IPS-18a (cell line): ENCODE measurements around the gene MS4A8.

Source experiments
- H3K27ac ChIP-seq: one replicate; pipeline ENCODE4 v1.5.1; 2013; ENCODE audit warnings: low read length
- H3K27me3 ChIP-seq: one replicate; pipeline ENCODE4 v1.6.1; 2013; ENCODE audit warnings: mild to moderate bottlenecking, low read length; ENCODE audit not compliant: control insufficient read depth, insufficient read depth
- H3K36me3 ChIP-seq: one replicate; pipeline ENCODE4 v1.6.1; 2013; ENCODE audit warnings: low read depth, low read length; ENCODE audit not compliant: control insufficient read depth
- H3K4me1 ChIP-seq: one replicate; pipeline ENCODE4 v1.6.1; 2013; ENCODE audit warnings: low read depth, low read length; ENCODE audit not compliant: control insufficient read depth
- H3K4me3 ChIP-seq: one replicate; pipeline ENCODE4 v1.5.1; 2013; ENCODE audit warnings: low read length
- H3K9ac ChIP-seq: one replicate; pipeline ENCODE4 v1.6.1; 2013; ENCODE audit warnings: mild to moderate bottlenecking, low read length, moderate library complexity
- H3K9me3 ChIP-seq: one replicate; pipeline ENCODE4 v1.6.1; 2013; ENCODE audit warnings: low read depth, low read length; ENCODE audit not compliant: control insufficient read depth

MS4A8 gene

DNA sequence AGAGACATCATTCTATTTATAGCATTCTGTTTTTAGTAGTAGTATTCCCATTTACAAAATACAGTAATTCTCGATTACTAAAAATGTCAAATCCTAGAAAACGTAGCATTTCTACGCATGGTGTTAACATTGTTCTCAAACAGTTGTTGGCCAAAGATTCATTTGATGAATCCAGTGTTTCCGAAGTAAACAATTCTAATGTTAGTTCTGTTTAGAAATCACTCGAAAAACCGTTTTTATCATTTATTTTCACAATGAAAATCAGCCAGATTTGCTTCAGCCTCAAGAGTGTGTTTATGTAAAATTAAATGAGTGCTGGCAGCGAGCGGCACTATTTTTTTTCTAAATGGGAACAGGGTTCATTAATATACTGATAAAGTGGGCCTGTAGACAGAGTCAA, 32.2 kb downstream of the MS4A8 start:
- Histone ChIP-seq H3K9me3 (no peaks in the 10 kb centered on the region), H3K27ac (no peak overlapping the region), H3K27me3 (no peaks in the 10 kb centered on the region), H3K9ac (no peak overlapping the region), H3K36me3 (no peaks in the 10 kb centered on the region), H3K4me1 (no peaks in the 10 kb centered on the region), H3K4me3 (no peak overlapping the region)

DNA sequence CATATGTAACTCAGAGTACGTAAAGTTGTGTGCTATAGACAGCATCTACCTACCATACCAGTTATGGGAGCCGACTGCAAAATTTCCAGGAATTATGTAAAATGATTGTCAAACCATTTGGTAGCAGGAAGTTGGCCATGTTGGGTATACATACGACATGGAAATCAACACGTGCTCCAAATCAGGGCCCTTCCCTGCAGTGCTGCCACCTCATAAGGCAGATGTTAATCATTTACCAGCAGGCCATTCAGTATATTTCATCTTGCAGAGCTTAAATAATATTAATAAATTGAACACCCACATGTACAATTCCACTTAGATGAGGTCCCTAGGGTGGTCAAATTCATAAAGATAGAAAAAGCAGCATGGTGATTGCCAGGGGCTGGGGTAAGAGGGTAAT, 34.9 kb downstream of the MS4A8 start:
- Histone ChIP-seq H3K9me3 (no peaks in the 10 kb centered on the region), H3K4me1 (no peaks in the 10 kb centered on the region), H3K4me3 (no peak overlapping the region), H3K27me3 (no peaks in the 10 kb centered on the region), H3K9ac (no peak overlapping the region), H3K36me3 (no peaks in the 10 kb centered on the region), H3K27ac (no peak overlapping the region)

DNA sequence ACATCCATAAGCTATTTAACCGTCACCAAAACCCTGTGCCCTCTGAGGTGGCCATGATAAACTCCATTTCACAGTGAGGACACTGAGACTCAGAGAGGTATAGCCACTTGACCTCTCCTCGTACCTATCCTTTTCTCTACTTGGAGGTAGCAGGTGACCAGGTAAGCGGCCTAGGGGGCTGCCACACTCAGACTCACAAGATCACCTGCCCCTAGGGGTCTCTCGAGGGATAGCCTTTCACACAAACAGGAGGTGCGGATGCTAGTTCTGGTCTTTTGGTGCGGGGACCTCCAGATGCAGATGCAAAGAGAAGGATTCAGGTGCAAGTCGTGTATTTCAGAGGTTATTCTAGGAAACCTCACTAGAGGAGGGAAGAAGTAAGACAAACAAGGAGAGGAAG, 39.7 kb downstream of the MS4A8 start:
- H3K4me3 ChIP-seq: no peak overlapping the region
- no peaks in the 10 kb centered on the region for H3K9me3 ChIP-seq
- no peak overlapping the region for H3K27ac ChIP-seq
- no peaks in the 10 kb centered on the region for H3K4me1 ChIP-seq
- H3K36me3 ChIP-seq: no peaks in the 10 kb centered on the region
- no peak overlapping the region for H3K9ac ChIP-seq
- no peaks in the 10 kb centered on the region for H3K27me3 ChIP-seq

DNA sequence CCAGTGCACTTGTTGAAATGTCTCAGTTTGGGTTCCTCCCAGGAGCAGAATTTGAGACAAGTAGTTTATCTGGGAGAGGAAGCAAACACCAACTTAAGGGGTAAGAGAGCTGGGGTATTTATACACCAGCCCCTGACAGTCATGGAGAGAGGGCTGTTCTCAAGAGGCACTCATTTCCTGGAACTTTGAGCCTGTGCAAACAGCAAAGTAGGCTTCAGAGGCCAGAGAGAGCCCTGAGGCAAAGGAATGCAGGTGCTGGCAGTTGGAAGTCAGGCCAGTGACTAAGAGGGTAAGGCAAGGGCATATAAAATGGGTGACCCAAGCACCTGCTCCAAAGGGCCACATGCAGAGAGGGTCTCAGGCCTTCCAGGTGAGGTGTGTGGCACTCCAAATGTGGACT, 41.2 kb downstream of the MS4A8 start:
- Histone ChIP-seq H3K36me3 (no peaks in the 10 kb centered on the region), H3K27ac (no peak overlapping the region), H3K9me3 (no peaks in the 10 kb centered on the region), H3K4me3 (no peak overlapping the region), H3K27me3 (no peaks in the 10 kb centered on the region), H3K9ac (no peak overlapping the region), H3K4me1 (no peaks in the 10 kb centered on the region)

DNA sequence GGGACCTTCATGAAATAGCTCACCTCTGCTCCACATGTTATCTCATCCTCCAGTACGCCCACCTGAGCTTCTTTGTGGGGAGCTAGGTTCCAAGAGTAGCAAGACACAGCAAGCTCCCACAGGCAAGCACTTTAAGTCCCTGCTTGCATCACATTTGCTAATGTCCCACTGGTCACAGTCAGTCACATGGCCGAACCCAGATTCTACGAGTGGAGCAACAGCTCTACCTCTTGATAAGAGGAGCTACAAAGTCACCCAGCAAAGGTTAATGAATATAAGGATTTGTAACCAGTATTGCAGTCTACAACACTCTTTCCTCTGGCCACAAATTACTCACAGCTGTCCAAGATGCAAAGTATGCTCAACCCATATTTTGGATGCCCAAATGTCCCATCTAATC, 42.0 kb downstream of the MS4A8 start:
- Histone ChIP-seq H3K27ac (no peak overlapping the region), H3K9me3 (no peaks in the 10 kb centered on the region), H3K4me3 (no peak overlapping the region), H3K4me1 (no peaks in the 10 kb centered on the region), H3K27me3 (no peaks in the 10 kb centered on the region), H3K9ac (no peak overlapping the region), H3K36me3 (no peaks in the 10 kb centered on the region)

DNA sequence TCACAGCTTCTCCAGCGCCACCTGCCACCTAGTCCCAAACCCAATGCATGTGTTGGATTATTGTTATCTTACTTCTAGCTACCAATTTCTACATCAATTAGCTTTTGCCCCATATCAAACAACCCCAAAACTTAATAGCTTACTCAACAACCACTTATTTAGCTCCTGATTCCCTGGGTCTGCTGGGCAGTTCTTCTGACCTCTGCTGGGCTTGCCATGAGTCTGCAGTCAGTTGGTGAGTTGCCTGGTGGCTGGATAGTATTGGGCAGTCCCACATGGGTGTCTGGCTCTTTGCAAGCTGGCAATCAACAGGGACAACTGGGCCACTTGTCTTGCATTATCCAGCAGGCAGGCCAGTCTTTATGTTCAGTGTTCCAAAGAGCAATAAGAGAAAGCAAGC, 43.6 kb downstream of the MS4A8 start:
- Histone ChIP-seq H3K4me3 (no peak overlapping the region), H3K27me3 (no peaks in the 10 kb centered on the region), H3K36me3 (no peaks in the 10 kb centered on the region), H3K4me1 (no peaks in the 10 kb centered on the region), H3K9ac (no peak overlapping the region), H3K27ac (no peak overlapping the region), H3K9me3 (no peaks in the 10 kb centered on the region)

DNA sequence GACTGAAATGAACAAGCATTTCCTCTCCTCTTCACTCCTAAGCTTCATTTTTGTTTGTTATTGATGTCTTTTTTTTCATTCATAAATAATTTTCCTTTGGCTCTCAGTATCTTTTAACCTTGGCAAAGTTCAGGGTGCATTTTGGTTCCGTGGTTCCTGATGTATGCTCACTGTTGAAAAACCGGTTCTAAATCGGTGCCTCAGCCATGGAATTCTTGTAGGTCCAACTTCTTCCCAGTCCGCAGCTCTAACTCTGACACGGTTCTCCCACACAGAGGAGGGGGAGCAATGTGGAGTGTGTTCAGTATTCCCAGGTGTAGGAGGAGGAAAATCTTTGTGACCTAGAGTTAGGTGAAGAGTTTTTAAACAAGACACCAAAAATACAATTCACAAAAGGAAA, 44.7 kb downstream of the MS4A8 start:
- Histone ChIP-seq H3K36me3 (no peaks in the 10 kb centered on the region), H3K4me1 (no peaks in the 10 kb centered on the region), H3K27me3 (no peaks in the 10 kb centered on the region), H3K4me3 (no peak overlapping the region), H3K27ac (no peak overlapping the region), H3K9ac (no peak overlapping the region), H3K9me3 (no peaks in the 10 kb centered on the region)

DNA sequence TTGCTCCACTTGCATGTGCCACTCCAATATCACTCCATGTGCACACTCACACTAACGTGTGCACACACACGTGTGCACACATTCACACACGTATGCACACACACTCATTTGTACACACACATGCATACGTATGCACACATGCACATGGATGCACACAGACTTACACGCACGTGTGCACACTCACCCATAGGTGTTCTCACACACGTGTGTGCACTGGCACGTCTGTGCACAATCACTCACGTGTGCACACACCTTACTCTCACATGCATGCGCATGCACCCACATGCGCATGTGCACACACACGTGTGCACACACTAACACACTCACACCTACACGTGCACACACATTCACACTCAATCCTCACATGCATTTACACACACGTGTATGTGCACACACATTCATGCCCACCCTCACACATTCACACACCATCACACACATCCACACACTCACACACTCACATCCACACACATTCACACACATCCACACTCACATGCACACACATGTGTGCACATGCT, 48.0 kb downstream of the MS4A8 start:
- Histone ChIP-seq H3K27ac (no peak overlapping the region), H3K27me3 (no peaks in the 10 kb centered on the region), H3K9ac (no peak overlapping the region), H3K9me3 (no peaks in the 10 kb centered on the region), H3K4me1 (no peaks in the 10 kb centered on the region), H3K4me3 (no peak overlapping the region), H3K36me3 (no peaks in the 10 kb centered on the region)

DNA sequence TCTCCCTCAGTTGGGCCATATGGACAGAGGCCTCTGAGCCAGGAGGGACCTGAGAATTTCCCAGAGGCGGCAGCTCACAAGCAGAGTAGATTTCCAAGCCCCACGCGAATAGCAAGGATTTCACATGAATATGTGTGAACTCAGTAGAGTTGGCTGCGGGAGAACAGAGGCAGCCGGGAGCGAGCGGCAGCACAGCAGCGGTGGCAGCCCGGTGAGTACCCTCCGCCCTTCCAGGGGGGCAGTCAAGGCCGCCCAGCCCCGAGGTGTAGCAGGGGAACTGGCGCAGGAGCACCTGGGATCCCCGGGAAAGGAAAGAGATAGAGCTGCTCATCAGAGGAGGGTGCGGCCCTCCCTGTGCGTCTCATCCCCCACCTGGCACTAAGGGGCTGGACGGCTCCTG, 48.8 kb downstream of the MS4A8 start:
- Histone ChIP-seq H3K36me3 (no peaks in the 10 kb centered on the region), H3K27ac (no peak overlapping the region), H3K4me1 (no peaks in the 10 kb centered on the region), H3K9me3 (no peaks in the 10 kb centered on the region), H3K9ac (no peak overlapping the region), H3K27me3 (no peaks in the 10 kb centered on the region), H3K4me3 (no peak overlapping the region)

DNA sequence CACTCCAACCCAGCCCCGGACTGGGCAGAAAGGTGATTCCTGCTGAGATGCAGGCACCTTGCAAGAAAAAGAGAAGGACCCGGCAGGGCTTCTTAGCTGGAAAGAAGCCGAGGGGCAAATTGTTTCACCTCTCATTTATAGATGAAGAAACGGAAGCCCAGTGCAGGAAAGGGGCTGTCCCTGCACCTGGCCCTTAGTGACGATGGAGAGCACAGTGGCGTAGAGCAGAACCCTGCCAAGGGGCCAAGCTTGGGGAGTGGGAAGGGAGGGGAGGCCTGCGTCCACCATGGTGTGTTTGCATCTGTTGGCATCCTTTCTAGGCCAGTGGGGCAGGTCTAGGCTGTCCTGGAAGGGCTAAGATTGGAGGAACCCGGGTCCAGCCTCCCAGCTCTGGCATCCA, 49.4 kb downstream of the MS4A8 start:
- no peak overlapping the region for H3K27ac ChIP-seq
- no peaks in the 10 kb centered on the region for H3K4me1 ChIP-seq
- no peaks in the 10 kb centered on the region for H3K27me3 ChIP-seq
- H3K9ac ChIP-seq: no peak overlapping the region
- H3K9me3 ChIP-seq: no peaks in the 10 kb centered on the region
- no peaks in the 10 kb centered on the region for H3K36me3 ChIP-seq
- H3K4me3 ChIP-seq: no peak overlapping the region

DNA sequence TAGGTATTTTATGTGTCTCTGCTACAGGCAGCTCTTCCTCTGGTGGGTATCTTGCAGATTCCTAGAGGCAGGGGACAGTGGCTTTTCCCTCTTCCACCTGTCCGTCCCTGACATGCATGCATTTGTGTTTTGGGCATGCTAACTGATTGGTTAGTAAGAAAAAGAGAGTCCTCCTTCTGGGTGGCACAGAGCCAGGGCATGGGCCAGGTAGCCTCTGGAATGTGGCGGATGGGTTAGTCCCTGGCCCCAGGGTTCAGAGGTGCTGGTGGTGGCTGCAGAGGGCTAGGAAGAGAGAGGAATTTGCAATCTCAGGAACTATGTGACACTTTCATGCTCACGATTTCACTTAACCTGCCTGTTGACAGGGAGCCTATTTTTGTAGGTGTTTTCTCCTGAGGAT, 51.5 kb downstream of the MS4A8 start:
- no peak overlapping the region for H3K9ac ChIP-seq
- no peaks in the 10 kb centered on the region for H3K9me3 ChIP-seq
- H3K4me1 ChIP-seq: no peaks in the 10 kb centered on the region
- H3K27ac ChIP-seq: no peak overlapping the region
- no peak overlapping the region for H3K4me3 ChIP-seq
- H3K27me3 ChIP-seq: no peaks in the 10 kb centered on the region
- H3K36me3 ChIP-seq: no peaks in the 10 kb centered on the region

DNA sequence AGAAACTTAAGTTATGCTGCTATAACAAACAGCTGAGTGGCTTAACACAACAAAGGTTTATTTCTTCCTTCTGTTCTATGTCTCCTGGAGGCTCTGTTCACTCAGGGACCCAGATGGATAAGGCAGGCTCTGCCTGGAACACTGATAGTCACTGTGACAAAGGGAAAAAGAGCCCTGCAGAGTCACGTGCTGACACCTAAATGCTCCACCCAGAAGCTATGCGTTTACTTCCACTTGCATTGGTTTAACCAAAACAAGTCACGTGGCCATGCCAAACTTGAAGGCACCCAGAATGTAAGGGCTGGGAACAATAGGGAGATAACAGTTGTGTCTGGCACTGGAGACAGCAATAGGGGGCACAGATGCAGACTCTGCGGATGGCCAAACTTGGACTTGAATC, 53.9 kb downstream of the MS4A8 start:
- H3K4me3 ChIP-seq: no peak overlapping the region
- H3K9me3 ChIP-seq: no peaks in the 10 kb centered on the region
- H3K36me3 ChIP-seq: no peaks in the 10 kb centered on the region
- H3K9ac ChIP-seq: no peak overlapping the region
- H3K27ac ChIP-seq: no peak overlapping the region
- H3K27me3 ChIP-seq: no peaks in the 10 kb centered on the region
- H3K4me1 ChIP-seq: no peaks in the 10 kb centered on the region
